22Rv1 (cell line): ENCODE measurements around the gene PDPR.

Experiments used
- ZFX ChIP-seq: fragments of 450-650 bp; IDR thresholded peaks from 2 replicates; pipeline ENCODE4 v1.6.1; 2017; ENCODE audit warnings: antibody characterized with exemption, borderline replicate concordance
- TF ChIP-seq, protein P1 (sequence below): fragments of 450-650 bp; IDR thresholded peaks from 2 replicates; pipeline ENCODE4 v1.5.1; 2017; ENCODE audit warnings: mild to moderate bottlenecking

DNA sequence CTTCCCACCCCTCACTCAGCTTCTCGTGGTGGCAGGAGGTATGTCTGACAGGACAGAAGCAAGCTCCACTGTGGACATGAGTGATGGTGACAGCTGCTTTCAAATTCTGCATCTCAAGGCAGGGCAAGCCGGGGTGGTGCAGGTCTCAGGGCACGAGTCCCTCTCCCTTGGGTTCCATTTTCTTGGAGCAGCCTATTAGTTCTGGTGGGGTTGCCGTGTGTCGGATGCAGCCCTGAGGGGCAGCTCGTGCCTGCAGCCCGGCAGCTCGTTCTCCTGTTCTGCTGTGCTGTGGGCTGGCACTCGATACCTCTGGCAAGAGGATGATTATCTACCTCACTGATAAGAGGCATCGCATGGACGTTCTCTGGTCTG, 43.0 kb downstream of the PDPR start:
- TF ChIP-seq, protein P1, sequence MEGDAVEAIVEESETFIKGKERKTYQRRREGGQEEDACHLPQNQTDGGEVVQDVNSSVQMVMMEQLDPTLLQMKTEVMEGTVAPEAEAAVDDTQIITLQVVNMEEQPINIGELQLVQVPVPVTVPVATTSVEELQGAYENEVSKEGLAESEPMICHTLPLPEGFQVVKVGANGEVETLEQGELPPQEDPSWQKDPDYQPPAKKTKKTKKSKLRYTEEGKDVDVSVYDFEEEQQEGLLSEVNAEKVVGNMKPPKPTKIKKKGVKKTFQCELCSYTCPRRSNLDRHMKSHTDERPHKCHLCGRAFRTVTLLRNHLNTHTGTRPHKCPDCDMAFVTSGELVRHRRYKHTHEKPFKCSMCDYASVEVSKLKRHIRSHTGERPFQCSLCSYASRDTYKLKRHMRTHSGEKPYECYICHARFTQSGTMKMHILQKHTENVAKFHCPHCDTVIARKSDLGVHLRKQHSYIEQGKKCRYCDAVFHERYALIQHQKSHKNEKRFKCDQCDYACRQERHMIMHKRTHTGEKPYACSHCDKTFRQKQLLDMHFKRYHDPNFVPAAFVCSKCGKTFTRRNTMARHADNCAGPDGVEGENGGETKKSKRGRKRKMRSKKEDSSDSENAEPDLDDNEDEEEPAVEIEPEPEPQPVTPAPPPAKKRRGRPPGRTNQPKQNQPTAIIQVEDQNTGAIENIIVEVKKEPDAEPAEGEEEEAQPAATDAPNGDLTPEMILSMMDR, result no peak
- TF ChIP-seq ZFX, result no peak
